ENCODE measurements around the gene DSTN. TPM values are rescaled to one million over a fixed set of nuclear protein-coding genes. Genes with fewer than 3 reads are reported as not detected.

Gene DSTN
- total and polyA plus RNA-seq, 2 donors (not counting 3 experiments of a cell fraction or from before 2014, with no cell fraction given), result 66.1 to 300 TPM

DNA sequence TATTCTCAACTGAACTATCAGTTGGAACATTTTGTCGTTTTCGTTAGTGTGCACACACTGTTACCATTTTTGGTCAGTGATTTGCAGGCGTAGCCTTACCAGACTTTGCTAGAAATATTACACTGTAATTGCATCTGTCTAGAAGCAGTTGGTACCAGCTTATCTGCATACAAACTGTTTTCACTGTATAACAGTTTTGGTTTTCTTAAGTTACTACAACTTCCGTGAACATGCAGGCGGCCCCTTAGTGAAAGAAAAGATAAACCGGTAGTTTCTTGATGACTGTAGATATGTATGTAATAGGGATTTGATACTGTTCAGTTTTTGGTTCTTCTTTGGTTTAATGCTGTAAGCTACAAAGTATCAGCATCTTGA, 1.3 kb downstream of the DSTN start:
- intact Hi-C loops (cut with micrococcal nuclease), result loop anchor here (2.0 kb wide), 1 partner anchor 66 kb away; no protein-coding TSS in a partner anchor
- Histone ChIP-seq H3K9ac (replicated peaks; ENCODE audit: extremely low read depth, insufficient read depth, low read length) (peak overlapping the region; percentile 87), H3K9me3 (replicated peaks; ENCODE audit: control insufficient read depth, insufficient read depth, low read length) (no peaks in the 10 kb centered on the region), H3K4me2 (ENCODE audit: insufficient read depth, low read length) (peak overlapping the region; percentile 94), H3K79me2 (ENCODE audit: control insufficient read depth, insufficient read depth, low read length) (peaks cover 59% of the 10 kb centered on the region), H4K20me1 (replicated peaks; ENCODE audit: control insufficient read depth, extremely low read depth, insufficient read depth, low read length) (peaks cover 2% of the 10 kb centered on the region), H3K4me3 (replicated peaks in 1 of 3; ENCODE audit: insufficient read depth in 1 of 3, low read depth in 1 of 3, low read length in 3 of 3) (peak overlapping the region; percentile 84 to 92 (median 88)), H3K9me1 (replicated peaks; ENCODE audit: control insufficient read depth, extremely low read depth, insufficient read depth, low read length) (no peaks in the 10 kb centered on the region), H2AFZ (ENCODE audit: low read depth, low read length) (no peak overlapping the region), H3K4me1 (ENCODE audit: control insufficient read depth, extremely low read depth, insufficient read depth, low read length) (peaks cover 23% of the 10 kb centered on the region), H3K36me3 (ENCODE audit: control insufficient read depth in 2 of 2, extremely low read depth in 1 of 2, insufficient read depth in 2 of 2, low read length in 2 of 2) (no peaks in the 10 kb centered on the region), H3K27ac (ENCODE audit: insufficient read depth, low read depth, low read length) (no peak overlapping the region), H3K27me3 (ENCODE audit: control insufficient read depth in 2 of 2, insufficient read depth in 2 of 2, low read length in 2 of 2) (no peaks in the 10 kb centered on the region)
- TSS peak; percentile 26 for BruUV-seq (replicated peaks)
- DNase-seq (ENCODE audit: low read depth, low spot score), result peak; percentile 48
- no peak for FAIRE-seq
- TF ChIP-seq, protein P1, sequence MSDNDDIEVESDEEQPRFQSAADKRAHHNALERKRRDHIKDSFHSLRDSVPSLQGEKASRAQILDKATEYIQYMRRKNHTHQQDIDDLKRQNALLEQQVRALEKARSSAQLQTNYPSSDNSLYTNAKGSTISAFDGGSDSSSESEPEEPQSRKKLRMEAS (IDR thresholded peaks at IDR 0.05; ENCODE audit: insufficient read depth, insufficient read length), result no peak
- TF ChIP-seq MYC (IDR thresholded peaks at IDR 0.05; ENCODE audit: low read depth, low read length), result no peak
- TF ChIP-seq JUN (IDR thresholded peaks at IDR 0.05; ENCODE audit: borderline replicate concordance, insufficient read depth, insufficient read length, low read depth), result no peak
- no peak for TF ChIP-seq FOS (IDR thresholded peaks at IDR 0.05; ENCODE audit: borderline replicate concordance, insufficient read depth, low read length)
- no peak for TF ChIP-seq EZH2 (IDR thresholded peaks at IDR 0.05; ENCODE audit: borderline replicate concordance, low read depth, low read length, severe bottlenecking)
- CTCF ChIA-PET, result interaction anchor here (1.2 to 3.1 kb wide), 12 partner anchors 8 to 78 kb away, joined by 3 to 42 read pairs (median 10); partner anchors contain the start of gene BFSP1
- POLR2A ChIA-PET, result interaction anchor here (0.6 to 2.0 kb wide), 4 partner anchors 14 to 39 kb away, joined by 5 to 22 read pairs (median 8); no protein-coding TSS in a partner anchor
- dilution Hi-C loops (cut with MboI; ENCODE audit: extremely low pct_ligation_motif_present, low sequenced_read_pairs), result no loop called here

- H4K20me1 ChIP-seq (replicated peaks; ENCODE audit: control insufficient read depth, extremely low read depth, insufficient read depth, low read length), result peaks cover 2% of the 10 kb centered on the region
- TF ChIP-seq FOS (IDR thresholded peaks at IDR 0.05; ENCODE audit: borderline replicate concordance, insufficient read depth, low read length), result no peak
- TF ChIP-seq, protein P1 (IDR thresholded peaks at IDR 0.05; ENCODE audit: insufficient read depth, insufficient read length), result no peak
- no peaks in the 10 kb centered on the region for H3K9me1 ChIP-seq (replicated peaks; ENCODE audit: control insufficient read depth, extremely low read depth, insufficient read depth, low read length)
- DNase-seq (ENCODE audit: low read depth, low spot score), result no peak
- peaks cover 25% of the 10 kb centered on the region for H3K4me1 ChIP-seq (ENCODE audit: control insufficient read depth, extremely low read depth, insufficient read depth, low read length)
- H3K36me3 ChIP-seq (ENCODE audit: control insufficient read depth in 2 of 2, extremely low read depth in 1 of 2, insufficient read depth in 2 of 2, low read length in 2 of 2), result no peaks in the 10 kb centered on the region
- BruUV-seq (replicated peaks), result no TSS peak
- intact Hi-C loops (cut with micrococcal nuclease), result no loop called here
- H3K4me3 ChIP-seq (replicated peaks in 1 of 3; ENCODE audit: insufficient read depth in 1 of 3, low read depth in 1 of 3, low read length in 3 of 3), result peak overlapping the region in 1 of 3 experiments; percentile 92
- H2AFZ ChIP-seq (ENCODE audit: low read depth, low read length), result no peak overlapping the region
- H3K9ac ChIP-seq (replicated peaks; ENCODE audit: extremely low read depth, insufficient read depth, low read length), result peak overlapping the region; percentile 87
- peak overlapping the region; percentile 94 for H3K4me2 ChIP-seq (ENCODE audit: insufficient read depth, low read length)
- dilution Hi-C loops (cut with MboI; ENCODE audit: extremely low pct_ligation_motif_present, low sequenced_read_pairs), result no loop called here
- FAIRE-seq, result no peak
- POLR2A ChIA-PET, result no interaction called here
- no peaks in the 10 kb centered on the region for H3K27me3 ChIP-seq (ENCODE audit: control insufficient read depth in 2 of 2, insufficient read depth in 2 of 2, low read length in 2 of 2)
- peaks cover 69% of the 10 kb centered on the region for H3K79me2 ChIP-seq (ENCODE audit: control insufficient read depth, insufficient read depth, low read length)
- no peaks in the 10 kb centered on the region for H3K9me3 ChIP-seq (replicated peaks; ENCODE audit: control insufficient read depth, insufficient read depth, low read length)
- CTCF ChIA-PET, result interaction anchor here (0.7 to 3.1 kb wide), 7 partner anchors 14 to 67 kb away, joined by 3 to 42 read pairs (median 12); no protein-coding TSS in a partner anchor
- H3K27ac ChIP-seq (ENCODE audit: insufficient read depth, low read depth, low read length), result no peak overlapping the region
These were observed 2.3 kb downstream of the DSTN start for GRCh38 chr20:17572034-17572638.

Measured in endothelial cell of umbilical vein (primary cell).